GM21529 (cell line): ENCODE measurements around the gene MESP1.

Experiments
- ATAC-seq: cut with Tn5 transposase; IDR thresholded peaks from one replicate; pipeline ENCODE4 v1.9.1; 2021; ENCODE audit not compliant: unreplicated experiment

Gene MESP1

DNA sequence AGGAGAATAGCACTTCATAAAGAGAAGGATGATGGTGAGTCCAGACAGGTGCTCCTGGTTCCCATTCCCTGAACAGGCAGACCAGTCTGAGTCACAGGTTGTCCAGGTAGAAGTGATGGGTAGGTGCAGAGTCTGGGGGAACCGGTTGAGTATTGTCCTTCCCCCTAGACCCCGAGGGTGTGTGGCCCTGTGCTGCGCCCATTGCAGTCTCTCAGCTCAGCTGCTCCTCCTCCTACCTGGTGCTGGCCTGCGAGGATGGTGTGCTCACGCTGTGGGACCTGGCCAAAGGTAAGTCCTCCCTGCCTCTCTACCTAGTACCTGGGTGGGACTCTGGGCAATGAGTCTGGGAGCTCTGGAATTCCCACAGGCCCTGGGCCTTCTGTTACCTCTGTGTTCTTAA, 19.8 kb downstream of the MESP1 start:
- no peak for ATAC-seq

DNA sequence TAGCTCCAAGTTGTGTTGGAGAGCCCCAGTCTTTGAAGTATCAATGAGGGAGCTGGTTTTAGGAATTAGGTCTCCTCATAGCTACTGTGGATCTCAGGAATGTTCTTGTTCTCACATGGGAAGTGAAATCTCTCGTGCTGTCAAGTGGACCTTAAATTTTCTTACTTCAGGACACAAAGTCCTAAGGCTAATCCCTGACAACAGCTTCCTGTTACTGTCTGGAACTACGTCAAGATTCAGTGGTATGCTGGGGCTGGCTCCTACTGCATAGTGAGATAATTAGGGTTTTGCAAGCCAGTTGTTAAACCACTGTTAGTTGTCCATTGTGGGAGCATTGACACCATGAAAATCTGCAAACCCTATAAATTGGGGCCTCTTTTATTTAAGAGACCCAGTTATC, 22.8 kb downstream of the MESP1 start:
- no peak for ATAC-seq

DNA sequence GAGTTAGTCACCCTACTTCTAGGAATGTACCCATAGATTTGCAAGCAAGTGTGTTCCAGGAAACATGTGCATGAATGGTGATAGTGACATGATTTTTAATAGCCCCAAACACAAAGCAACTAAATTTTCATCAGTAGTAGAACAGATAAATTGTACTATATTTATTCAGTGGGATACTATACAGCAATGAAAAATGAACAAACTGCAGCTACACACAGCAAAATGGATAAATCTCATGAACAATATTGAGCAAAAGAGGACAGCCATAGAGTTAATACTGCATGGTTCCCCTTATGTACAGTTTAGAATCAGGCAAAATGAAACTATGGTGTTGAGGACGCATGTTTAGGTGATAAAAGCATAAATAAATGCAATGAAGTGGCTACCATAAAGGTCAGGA, 26.0 kb downstream of the MESP1 start:
- ATAC-seq: no peak

DNA sequence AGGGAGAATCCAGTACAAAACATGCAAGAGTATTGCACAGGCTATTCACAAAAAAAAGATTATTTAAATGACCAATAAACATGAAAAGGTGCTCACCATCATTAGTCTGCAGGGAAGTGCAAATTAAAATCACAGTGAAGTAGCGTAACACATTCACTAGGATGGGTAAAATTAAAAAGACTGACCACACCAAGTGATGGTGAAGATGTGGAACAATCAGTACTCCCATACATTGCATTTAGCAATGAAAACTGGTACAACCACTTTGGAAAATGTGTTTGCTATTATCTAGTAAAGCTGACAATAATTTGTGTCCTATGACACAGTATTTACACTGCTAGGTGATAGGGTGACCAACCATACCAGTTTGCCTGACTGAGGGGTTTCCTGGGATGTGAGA, 26.4 kb downstream of the MESP1 start:
- ATAC-seq: no peak

DNA sequence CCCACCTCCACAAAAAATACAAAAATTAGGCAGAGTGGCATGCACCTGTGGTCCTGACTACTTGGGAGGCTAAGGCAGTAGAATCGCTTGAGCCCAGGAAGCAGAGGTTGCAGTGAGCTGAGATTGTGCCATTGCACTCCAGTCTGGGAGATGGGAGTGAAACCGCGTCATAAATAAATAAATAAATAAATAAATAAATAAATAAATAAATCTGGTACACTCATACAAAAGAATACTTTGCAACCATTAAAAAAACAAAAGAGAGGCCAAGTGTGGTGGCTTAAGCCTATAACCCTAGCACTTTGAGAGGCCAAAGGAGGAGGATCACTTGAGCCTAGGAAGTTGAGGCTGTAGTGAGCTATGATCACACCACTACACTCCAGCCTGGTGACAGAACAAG, 28.0 kb downstream of the MESP1 start:
- ATAC-seq: no peak

DNA sequence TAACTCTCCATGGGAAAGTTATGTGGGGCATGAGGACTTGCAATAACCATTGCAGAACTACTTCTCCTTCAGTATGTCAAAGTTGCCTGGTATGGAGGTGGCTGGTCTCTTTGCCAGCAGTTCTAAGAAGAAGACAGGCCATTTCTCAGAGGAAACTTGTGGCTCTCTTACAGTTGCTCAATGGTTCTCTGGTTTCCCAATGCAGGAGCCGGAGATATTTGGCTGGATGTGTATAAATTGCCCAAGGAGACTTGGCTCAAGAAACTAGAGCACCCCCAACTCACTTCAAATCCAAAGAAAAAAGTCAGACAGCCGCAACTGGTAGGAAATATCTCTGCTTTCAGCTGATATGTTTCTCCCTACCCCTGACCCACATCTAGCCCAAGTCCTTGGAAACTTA, 36.3 kb downstream of the MESP1 start:
- ATAC-seq: no peak

DNA sequence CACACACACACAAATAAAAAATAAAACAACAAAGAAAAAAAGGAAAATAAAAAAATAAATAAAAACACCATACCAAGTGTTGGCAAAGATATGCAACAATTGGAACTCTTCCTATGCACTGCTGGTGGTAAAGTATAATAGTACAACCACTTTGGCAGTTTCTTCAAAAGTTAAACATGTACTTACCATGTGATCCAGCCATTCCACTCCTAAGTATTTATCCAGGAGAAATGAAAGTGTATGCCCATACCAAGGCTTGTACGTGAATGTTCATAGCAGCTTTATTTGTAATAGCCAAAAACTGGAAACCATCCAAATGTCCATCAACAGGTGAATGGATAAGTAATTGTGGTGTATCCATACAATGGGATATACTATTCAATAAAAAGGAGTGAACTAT, 43.5 kb downstream of the MESP1 start:
- no peak for ATAC-seq

DNA sequence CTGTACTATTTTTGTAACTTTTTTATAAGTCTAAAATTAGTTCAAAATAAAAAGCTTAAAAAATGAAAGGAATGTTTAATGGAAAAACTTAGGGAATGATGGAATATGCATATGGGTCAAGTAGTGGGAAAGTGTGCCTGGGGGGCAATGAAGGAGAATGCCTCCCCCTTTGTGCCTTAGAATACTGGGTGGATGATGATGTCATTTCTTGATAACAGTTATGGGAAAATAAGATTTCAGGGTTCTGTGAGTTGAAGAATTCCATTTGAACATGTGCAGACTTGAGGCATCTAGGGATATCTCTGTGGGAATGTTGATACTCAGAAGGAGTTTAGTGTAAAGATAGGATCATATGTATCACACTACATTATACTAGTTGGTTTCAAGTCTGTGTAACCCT, 46.6 kb downstream of the MESP1 start:
- ATAC-seq: no peak
